K562 (cell line): Measurements from ENCODE around the gene IFNA6. TPM values are rescaled to one million over a fixed set of nuclear protein-coding genes. Genes with fewer than 3 reads are reported as not detected.

Experiments
- ATAC-seq: fragments of 200-7000 bp; cut with Tn5 transposase; 3 replicates; pipeline ENCODE4 v1.9.1; 2020; ENCODE audit warnings: moderate library complexity
- BruUV-seq: library from RNA; stranded (reverse); fragments of 400-500 nt; replicated peaks from 2 replicates; lab custom pipeline; 2021; lab: Mats Ljungman, UMichigan
- CTCF ChIA-PET: fragments of 300-600 bp; formaldehyde crosslinking; extraction: SDS; loops from one replicate; lab custom pipeline; 2021; ENCODE audit warnings: low intra/inter-chr PET ratio; lab: Yijun Ruan, JAX
- POLR2A ChIA-PET: fragments of 300-600, 350-650 bp; sonication (Branson Sonifier 250); formaldehyde crosslinking; extraction: SDS; loops from one replicate; lab custom pipeline; 2021; ENCODE audit warnings: antibody characterized with exemption, inconsistent platforms; lab: Yijun Ruan, JAX
- DNase-seq, 4 experiments: peaks; one replicate each; pipeline versions ENCODE4 v3.0.0 to v3.0.0-alpha.2; 2011 to 2018; ENCODE audit warnings: low spot score in 3 of 4, mixed read lengths in 3 of 4; ENCODE audit errors: extremely low read depth in 1 of 4
- FAIRE-seq: peaks from 2 replicates; lab custom pipeline; 2011; peaks lifted over from hg19 to GRCh38; lab: Jason Lieb, UNC
- H2AFZ ChIP-seq: 2 replicates; pipeline ENCODE4 v1.6.0; 2011; ENCODE audit warnings: low read depth, low read length, control low read depth, inconsistent platforms
- H3K27ac ChIP-seq: fragments of 200-600 bp; 3 replicates; pipeline ENCODE4 v1.8.0; 2011; ENCODE audit warnings: low read depth, mild to moderate bottlenecking, control low read depth, inconsistent platforms, low read length, moderate library complexity, mixed read lengths; ENCODE audit errors: extremely low read depth
- H3K27me3 ChIP-seq, 2 experiments: fragments of 300-600 bp in 1 of 2; 2 replicates in 1 of 2; 3 replicates in 1 of 2; pipeline versions ENCODE4 v1.6.0 to v1.8.0; 2011; ENCODE audit warnings: inconsistent platforms in 2 of 2, low read length in 2 of 2, mild to moderate bottlenecking in 1 of 2, mixed read lengths in 1 of 2, moderate library complexity in 1 of 2; ENCODE audit not compliant: control insufficient read depth in 2 of 2, insufficient read depth in 2 of 2
- H3K36me3 ChIP-seq: fragments of 300-600 bp; 3 replicates; pipeline ENCODE4 v1.8.0; 2011; ENCODE audit warnings: mild to moderate bottlenecking, low read length, inconsistent platforms; ENCODE audit not compliant: control insufficient read depth, insufficient read depth
- H3K4me1 ChIP-seq, 2 experiments: fragments of 200-600 bp in 1 of 2; replicated peaks in 1 of 2; 2 replicates in 1 of 2; 3 replicates in 1 of 2; pipeline versions ENCODE4 v1.5.1 to v1.8.0; 2011; ENCODE audit warnings: inconsistent platforms in 2 of 2, low read length in 2 of 2, mild to moderate bottlenecking in 1 of 2, mixed read lengths in 1 of 2, moderate library complexity in 1 of 2; ENCODE audit not compliant: control insufficient read depth in 2 of 2, insufficient read depth in 2 of 2
- H3K4me2 ChIP-seq: 2 replicates; pipeline ENCODE4 v1.6.1; 2011; ENCODE audit warnings: low read length, control low read depth, inconsistent platforms, mixed read lengths; ENCODE audit not compliant: insufficient read depth
- H3K4me3 ChIP-seq: fragments of 200-600 bp; sonication (generic), shearing (Covaris generic); 2 replicates; pipeline ENCODE4 v1.5.1; 2016; ENCODE audit warnings: control low read depth, inconsistent platforms
- H3K79me2 ChIP-seq: fragments of 200-600 bp; 3 replicates; pipeline ENCODE4 v1.8.0; 2011; ENCODE audit warnings: low read length, inconsistent platforms; ENCODE audit not compliant: control insufficient read depth, insufficient read depth
- H3K9ac ChIP-seq, 2 experiments: 2 replicates each; pipeline versions ENCODE4 v1.6.0 to v1.6.1; 2011; ENCODE audit warnings: low read depth in 2 of 2, low read length in 2 of 2, control low read depth in 1 of 2, inconsistent platforms in 1 of 2, mild to moderate bottlenecking in 1 of 2, mixed read lengths in 1 of 2; ENCODE audit not compliant: insufficient read depth in 1 of 2
- H3K9me1 ChIP-seq: one replicate; pipeline ENCODE4 v1.6.0; 2011; ENCODE audit warnings: inconsistent platforms, mild to moderate bottlenecking, low read length, moderate library complexity; ENCODE audit not compliant: control insufficient read depth, insufficient read depth
- H3K9me3 ChIP-seq: replicated peaks from 2 replicates; pipeline ENCODE4 v1.5.1; 2011; ENCODE audit warnings: low read depth, low read length, inconsistent platforms; ENCODE audit not compliant: control insufficient read depth, insufficient read depth
- H4K20me1 ChIP-seq: replicated peaks from 2 replicates; pipeline ENCODE4 v1.6.1; 2011; ENCODE audit warnings: low read length, inconsistent platforms, mixed read lengths; ENCODE audit not compliant: control insufficient read depth, insufficient read depth
- GATAD2B ChIP-seq: fragments of 450-650 bp; IDR thresholded peaks from 2 replicates; pipeline ENCODE4 v1.6.1; 2017; ENCODE audit warnings: mild to moderate bottlenecking, borderline replicate concordance
- HNRNPUL1 ChIP-seq: fragments of 200-400 bp; formaldehyde crosslinking; IDR thresholded peaks from 2 replicates; pipeline ENCODE4 v1.6.1; 2017; ENCODE audit warnings: low read length
- LARP7 ChIP-seq: fragments of 450-650 bp; IDR thresholded peaks from 2 replicates; pipeline ENCODE4 v1.6.1; 2016
- MCM5 ChIP-seq: fragments of 450-650 bp; IDR thresholded peaks from 2 replicates; pipeline ENCODE4 v1.6.1; 2016; ENCODE audit warnings: low read depth
- MYC ChIP-seq, 2 experiments: fragments of 250-450 bp in 1 of 2; sonication (Bioruptor Pico) in 1 of 2; IDR thresholded peaks; 2 replicates each; pipeline versions ENCODE4 v1.5.1 to v1.6.1; 2012 to 2021; ENCODE audit warnings: low read depth in 2 of 2, borderline replicate concordance in 1 of 2, improper control_type of control experiment in 1 of 2, low read length in 1 of 2, mild to moderate bottlenecking in 1 of 2, moderate library complexity in 1 of 2
- PPARD ChIP-seq: fragments of 250-450 bp; sonication (Bioruptor Pico); IDR thresholded peaks from 2 replicates; pipeline ENCODE4 v1.8.0; 2022; ENCODE audit warnings: inconsistent platforms, mild to moderate bottlenecking, moderate library complexity
- RAD21 ChIP-seq, 2 experiments: fragments of 250-450 bp in 1 of 2; fragments of 450-650 bp in 1 of 2; sonication (Bioruptor Pico) in 1 of 2; formaldehyde crosslinking in 1 of 2; IDR thresholded peaks in 1 of 2; conservative IDR thresholded peaks in 1 of 2; 2 replicates each; pipeline versions ENCODE4 v1.4.0 to v1.8.0; 2020 to 2022; ENCODE audit warnings: mild to moderate bottlenecking in 2 of 2, moderate library complexity in 1 of 2
- SMAD2 ChIP-seq: fragments of 150-350 bp; IDR thresholded peaks from 2 replicates; pipeline ENCODE4 v1.6.1; 2014; ENCODE audit warnings: low read depth, mild to moderate bottlenecking, low read length
- TAL1 ChIP-seq: fragments of 450-650 bp; IDR thresholded peaks from 2 replicates; pipeline ENCODE4 v1.6.1; 2016; ENCODE audit warnings: mild to moderate bottlenecking
- ZNF347 ChIP-seq: fragments of 450-650 bp; formaldehyde crosslinking; IDR thresholded peaks from 2 replicates; pipeline ENCODE4 v1.4.0; 2020; ENCODE audit warnings: low read depth, mild to moderate bottlenecking, moderate library complexity
- ZNF551 ChIP-seq: fragments of 250-450 bp; sonication (Bioruptor Pico); IDR thresholded peaks from 2 replicates; pipeline ENCODE4 v1.5.0; 2021; ENCODE audit warnings: mild to moderate bottlenecking, moderate library complexity
- WGBS: fragments of 100-300 bp; shearing (Covaris generic); methylation state at CpG from one replicate; pipeline ENCODE4 v1.1.6; 2016; ENCODE audit warnings: low coverage, mixed read lengths; ENCODE audit not compliant: insufficient coverage; ENCODE audit errors: missing lambda C conversion rate; 5-methylcytosine and 5-hydroxymethylcytosine counted together
- in situ Hi-C: fragments of 300-500 bp; cut with MboI; formaldehyde crosslinking; loops from 4 replicates; pipeline ENCODE4 v1.15.0; 2018; ENCODE audit warnings: inconsistent platforms, mixed read lengths
- intact Hi-C: fragments of 100-400 bp; cut with micrococcal nuclease; formaldehyde crosslinking; loops from 2 replicates; pipeline ENCODE4 v1.14.2; 2022
- polyA plus RNA-seq, 8 experiments: library from polyadenylated mRNA; depleted of rRNA in 4 of 8; stranded (reverse) in 5 of 8; unstranded in 3 of 8; fragments of >200 nt; fragmentation: Nextera tagmentation in 2 of 8; fragmentation: Illumina TruSeq in 1 of 8; extraction: Ambion mirVana in 2 of 8; extraction: Trizol in 1 of 8; gene quantifications; 2 replicates each; pipeline versions ENCODE4 v1.2.1 to v1.2.3, GENCODE V29; 2011 to 2014; ENCODE audit warnings: inconsistent platforms in 1 of 8, missing spikeins in 1 of 8
- total RNA-seq, 7 experiments: library from RNA; depleted of rRNA in 6 of 7; stranded (reverse); fragments of >200 nt in 6 of 7; fragmentation: Illumina TruSeq in 2 of 7; extraction: Trizol in 2 of 7; gene quantifications; 2 replicates each; pipeline versions ENCODE4 v1.2.1 to v1.2.3, GENCODE V29; 2011 to 2021; ENCODE audit warnings: low replicate concordance in 1 of 7
- TF ChIP-seq, protein P1 (sequence below): sonication (generic); formaldehyde crosslinking; IDR thresholded peaks from 2 replicates; pipeline ENCODE4 v1.8.1; 2023; ENCODE audit warnings: mild to moderate bottlenecking, missing genetic modification reagents
- TF ChIP-seq, protein P2 (sequence below): fragments of 450-650 bp; IDR thresholded peaks from 2 replicates; pipeline ENCODE4 v1.6.1; 2017; ENCODE audit warnings: mild to moderate bottlenecking, moderate library complexity
- TF ChIP-seq, protein P3 (sequence below), 3 experiments: fragments of 200-800 bp in 1 of 3; fragments of 250-450 bp in 1 of 3; fragments of 450-650 bp in 1 of 3; sonication (Bioruptor Pico) in 1 of 3; sonication (Bioruptor generic) in 1 of 3; formaldehyde crosslinking in 1 of 3; IDR thresholded peaks; 2 replicates each; pipeline versions ENCODE4 v1.6.1 to v1.8.0; 2016 to 2022; ENCODE audit warnings: mild to moderate bottlenecking in 2 of 3, missing genetic modification characterization in 2 of 3, missing compliant biosample characterization in 1 of 3, moderate library complexity in 1 of 3

The IFNA6 gene
- total and polyA plus RNA-seq, 9 of the 15 experiments (the other 6 are each of a cell fraction or from before 2014, with no cell fraction given) = not detected

DNA sequence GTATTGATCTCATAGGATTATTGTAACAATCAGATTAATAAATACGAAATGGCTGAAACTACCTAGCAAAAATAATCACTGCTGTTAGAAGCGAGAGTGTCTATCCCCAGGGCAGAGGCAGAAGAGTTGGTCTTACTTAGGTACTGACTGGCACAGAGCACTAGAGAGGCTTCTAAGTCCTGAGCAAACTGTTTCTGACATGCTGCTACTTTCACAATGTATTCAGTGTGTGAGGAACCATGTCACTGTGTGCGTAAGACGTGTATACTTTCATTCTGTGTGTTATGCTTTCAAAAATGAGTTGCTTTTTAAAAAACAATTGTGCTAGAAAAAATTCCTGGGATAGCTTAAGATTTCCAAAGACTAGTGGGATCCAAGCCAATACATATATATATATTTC, 10.0 kb downstream of the IFNA6 start:
- no peak overlapping the region for H3K4me2 ChIP-seq
- no peaks in the 10 kb centered on the region for H3K27me3 ChIP-seq
- H3K9me3 ChIP-seq = no peaks in the 10 kb centered on the region
- no peaks in the 10 kb centered on the region for H4K20me1 ChIP-seq
- DNase-seq (no peak), ATAC-seq (no peak), FAIRE-seq (no peak)
- no CpG with 5 or more reads among the region's 4 CpGs for WGBS
- no peak overlapping the region for H3K4me3 ChIP-seq
- no peak overlapping the region for H2AFZ ChIP-seq
- no peak overlapping the region for H3K27ac ChIP-seq
- in situ Hi-C loops = no loop called here
- no peaks in the 10 kb centered on the region for H3K9me1 ChIP-seq
- H3K79me2 ChIP-seq = no peaks in the 10 kb centered on the region
- ChIA-PET CTCF (no interaction called here), POLR2A (no interaction called here)
- H3K4me1 ChIP-seq = no peaks in the 10 kb centered on the region
- BruUV-seq = no TSS peak
- H3K9ac ChIP-seq = no peak overlapping the region
- no peaks in the 10 kb centered on the region for H3K36me3 ChIP-seq
- intact Hi-C loops = no loop called here
- TF ChIP-seq, protein P1, sequence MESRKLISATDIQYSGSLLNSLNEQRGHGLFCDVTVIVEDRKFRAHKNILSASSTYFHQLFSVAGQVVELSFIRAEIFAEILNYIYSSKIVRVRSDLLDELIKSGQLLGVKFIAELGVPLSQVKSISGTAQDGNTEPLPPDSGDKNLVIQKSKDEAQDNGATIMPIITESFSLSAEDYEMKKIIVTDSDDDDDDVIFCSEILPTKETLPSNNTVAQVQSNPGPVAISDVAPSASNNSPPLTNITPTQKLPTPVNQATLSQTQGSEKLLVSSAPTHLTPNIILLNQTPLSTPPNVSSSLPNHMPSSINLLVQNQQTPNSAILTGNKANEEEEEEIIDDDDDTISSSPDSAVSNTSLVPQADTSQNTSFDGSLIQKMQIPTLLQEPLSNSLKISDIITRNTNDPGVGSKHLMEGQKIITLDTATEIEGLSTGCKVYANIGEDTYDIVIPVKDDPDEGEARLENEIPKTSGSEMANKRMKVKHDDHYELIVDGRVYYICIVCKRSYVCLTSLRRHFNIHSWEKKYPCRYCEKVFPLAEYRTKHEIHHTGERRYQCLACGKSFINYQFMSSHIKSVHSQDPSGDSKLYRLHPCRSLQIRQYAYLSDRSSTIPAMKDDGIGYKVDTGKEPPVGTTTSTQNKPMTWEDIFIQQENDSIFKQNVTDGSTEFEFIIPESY (CRISPR knock-in tag) = no peak
- TF ChIP-seq MYC (IDR thresholded peaks at IDR 0.05; ENCODE audit: low read depth, low read length) (no peak), MYC (CRISPR knock-in tag; IDR thresholded peaks at IDR 0.05; ENCODE audit: borderline replicate concordance, low read depth) (no peak), GATAD2B (no peak), SMAD2 (no peak), TAL1 (no peak), MCM5 (no peak), PPARD (CRISPR knock-in tag) (no peak), HNRNPUL1 (no peak), LARP7 (no peak), ZNF347 (no peak), ZNF551 (no peak), RAD21 (CRISPR knock-in tag; conservative IDR thresholded peaks at IDR 0.05 in 1 of 2, IDR thresholded peaks at IDR 0.05 in 1 of 2) (no peak)
- TF ChIP-seq, protein P2, sequence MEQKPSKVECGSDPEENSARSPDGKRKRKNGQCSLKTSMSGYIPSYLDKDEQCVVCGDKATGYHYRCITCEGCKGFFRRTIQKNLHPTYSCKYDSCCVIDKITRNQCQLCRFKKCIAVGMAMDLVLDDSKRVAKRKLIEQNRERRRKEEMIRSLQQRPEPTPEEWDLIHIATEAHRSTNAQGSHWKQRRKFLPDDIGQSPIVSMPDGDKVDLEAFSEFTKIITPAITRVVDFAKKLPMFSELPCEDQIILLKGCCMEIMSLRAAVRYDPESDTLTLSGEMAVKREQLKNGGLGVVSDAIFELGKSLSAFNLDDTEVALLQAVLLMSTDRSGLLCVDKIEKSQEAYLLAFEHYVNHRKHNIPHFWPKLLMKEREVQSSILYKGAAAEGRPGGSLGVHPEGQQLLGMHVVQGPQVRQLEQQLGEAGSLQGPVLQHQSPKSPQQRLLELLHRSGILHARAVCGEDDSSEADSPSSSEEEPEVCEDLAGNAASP = no peak
- TF ChIP-seq, protein P3, sequence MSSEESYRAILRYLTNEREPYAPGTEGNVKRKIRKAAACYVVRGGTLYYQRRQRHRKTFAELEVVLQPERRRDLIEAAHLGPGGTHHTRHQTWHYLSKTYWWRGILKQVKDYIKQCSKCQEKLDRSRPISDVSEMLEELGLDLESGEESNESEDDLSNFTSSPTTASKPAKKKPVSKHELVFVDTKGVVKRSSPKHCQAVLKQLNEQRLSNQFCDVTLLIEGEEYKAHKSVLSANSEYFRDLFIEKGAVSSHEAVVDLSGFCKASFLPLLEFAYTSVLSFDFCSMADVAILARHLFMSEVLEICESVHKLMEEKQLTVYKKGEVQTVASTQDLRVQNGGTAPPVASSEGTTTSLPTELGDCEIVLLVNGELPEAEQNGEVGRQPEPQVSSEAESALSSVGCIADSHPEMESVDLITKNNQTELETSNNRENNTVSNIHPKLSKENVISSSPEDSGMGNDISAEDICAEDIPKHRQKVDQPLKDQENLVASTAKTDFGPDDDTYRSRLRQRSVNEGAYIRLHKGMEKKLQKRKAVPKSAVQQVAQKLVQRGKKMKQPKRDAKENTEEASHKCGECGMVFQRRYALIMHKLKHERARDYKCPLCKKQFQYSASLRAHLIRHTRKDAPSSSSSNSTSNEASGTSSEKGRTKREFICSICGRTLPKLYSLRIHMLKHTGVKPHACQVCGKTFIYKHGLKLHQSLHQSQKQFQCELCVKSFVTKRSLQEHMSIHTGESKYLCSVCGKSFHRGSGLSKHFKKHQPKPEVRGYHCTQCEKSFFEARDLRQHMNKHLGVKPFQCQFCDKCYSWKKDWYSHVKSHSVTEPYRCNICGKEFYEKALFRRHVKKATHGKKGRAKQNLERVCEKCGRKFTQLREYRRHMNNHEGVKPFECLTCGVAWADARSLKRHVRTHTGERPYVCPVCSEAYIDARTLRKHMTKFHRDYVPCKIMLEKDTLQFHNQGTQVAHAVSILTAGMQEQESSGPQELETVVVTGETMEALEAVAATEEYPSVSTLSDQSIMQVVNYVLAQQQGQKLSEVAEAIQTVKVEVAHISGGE (CRISPR knock-in tag; IDR thresholded peaks at IDR 0.05) = no peak
